H9 (cell line): ENCODE results near the gene ACAA2. TPM values are rescaled to one million over a fixed set of nuclear protein-coding genes. Genes with fewer than 3 reads are reported as not detected.

Experiments
- DNase-seq: peaks from one replicate; pipeline ENCODE4 v3.0.0-alpha.2; 2017
- H2AFZ ChIP-seq: one replicate; pipeline ENCODE4 v1.6.1; 2013; ENCODE audit warnings: mild to moderate bottlenecking, low read length, control low read depth, moderate library complexity
- H2AK5ac ChIP-seq: 2 replicates; pipeline ENCODE4 v1.6.1; 2013; ENCODE audit warnings: low read length, control low read depth, mixed read lengths; ENCODE audit not compliant: insufficient read length
- H2BK120ac ChIP-seq: one replicate; pipeline ENCODE4 v1.6.1; 2013; ENCODE audit warnings: low read depth, mild to moderate bottlenecking, low read length, control low read depth, inconsistent platforms; ENCODE audit not compliant: poor library complexity, severe bottlenecking
- H2BK12ac ChIP-seq: 2 replicates; pipeline ENCODE4 v1.6.1; 2013; ENCODE audit warnings: low read length, control low read depth, mixed read lengths, low read depth; ENCODE audit not compliant: insufficient read length
- H2BK15ac ChIP-seq: 2 replicates; pipeline ENCODE4 v1.6.1; 2013; ENCODE audit warnings: low read depth, low read length, control low read depth
- H2BK20ac ChIP-seq: one replicate; pipeline ENCODE4 v1.6.1; 2013; ENCODE audit warnings: low read depth, mild to moderate bottlenecking, low read length, control low read depth, inconsistent platforms; ENCODE audit not compliant: poor library complexity, severe bottlenecking
- H2BK5ac ChIP-seq: 2 replicates; pipeline ENCODE4 v1.6.1; 2013; ENCODE audit warnings: low read length, control low read depth, mixed read lengths; ENCODE audit not compliant: insufficient read length
- H3K14ac ChIP-seq: 2 replicates; pipeline ENCODE4 v1.6.1; 2013; ENCODE audit warnings: low read length, control low read depth; ENCODE audit not compliant: insufficient read depth
- H3K18ac ChIP-seq: 2 replicates; pipeline ENCODE4 v1.6.1; 2013; ENCODE audit warnings: low read depth, mild to moderate bottlenecking, mixed read lengths, low read length, control low read depth; ENCODE audit not compliant: insufficient read length
- H3K23ac ChIP-seq: 2 replicates; pipeline ENCODE4 v1.6.1; 2013; ENCODE audit warnings: low read length, control low read depth, mixed read lengths, low read depth; ENCODE audit not compliant: insufficient read length
- H3K23me2 ChIP-seq: 2 replicates; pipeline ENCODE4 v1.6.1; 2013; ENCODE audit warnings: low read depth, mild to moderate bottlenecking, mixed read lengths, low read length, control low read depth; ENCODE audit not compliant: insufficient read length, poor library complexity, severe bottlenecking
- H3K27ac ChIP-seq: 2 replicates; pipeline ENCODE4 v1.5.1; 2013; ENCODE audit warnings: low read length, control low read depth, mixed read lengths, low read depth; ENCODE audit not compliant: insufficient read length
- H3K27me3 ChIP-seq: 2 replicates; pipeline ENCODE4 v1.6.1; 2013; ENCODE audit warnings: low read length, control low read depth, inconsistent platforms; ENCODE audit not compliant: insufficient read depth
- H3K4ac ChIP-seq: 2 replicates; pipeline ENCODE4 v1.6.1; 2013; ENCODE audit warnings: low read depth, mild to moderate bottlenecking, control low read depth, inconsistent platforms, low read length, moderate library complexity
- H3K4me1 ChIP-seq: 2 replicates; pipeline ENCODE4 v1.6.1; 2013; ENCODE audit warnings: low read length, control low read depth, inconsistent platforms; ENCODE audit not compliant: insufficient read depth
- H3K4me2 ChIP-seq: 2 replicates; pipeline ENCODE4 v1.6.1; 2013; ENCODE audit warnings: low read length, control low read depth, mixed read lengths; ENCODE audit not compliant: insufficient read length, insufficient read depth
- H3K56ac ChIP-seq: 2 replicates; pipeline ENCODE4 v1.6.1; 2013; ENCODE audit warnings: low read depth, mild to moderate bottlenecking, mixed read lengths, low read length, control low read depth; ENCODE audit not compliant: insufficient read length
- H3K79me1 ChIP-seq: 2 replicates; pipeline ENCODE4 v1.6.1; 2013; ENCODE audit warnings: low read depth, mild to moderate bottlenecking, moderate library complexity, low read length, control low read depth, inconsistent platforms; ENCODE audit not compliant: insufficient read depth, poor library complexity, severe bottlenecking
- H3K79me2 ChIP-seq: 2 replicates; pipeline ENCODE4 v1.6.1; 2013; ENCODE audit warnings: low read length, control low read depth, inconsistent platforms; ENCODE audit not compliant: insufficient read depth
- H3K9ac ChIP-seq: 2 replicates; pipeline ENCODE4 v1.6.1; 2013; ENCODE audit warnings: low read length, control low read depth, mixed read lengths; ENCODE audit not compliant: insufficient read length; ENCODE audit errors: extremely low read depth
- H3K9me3 ChIP-seq: one replicate; pipeline ENCODE4 v1.6.1; 2013; ENCODE audit warnings: low read depth, low read length, inconsistent platforms; ENCODE audit not compliant: control insufficient read depth
- H3T11ph ChIP-seq: one replicate; pipeline ENCODE4 v1.6.1; 2013; ENCODE audit warnings: mild to moderate bottlenecking, low read length, control low read depth, inconsistent platforms
- H4K20me1 ChIP-seq: one replicate; pipeline ENCODE4 v1.6.1; 2013; ENCODE audit not compliant: control insufficient read depth, insufficient read length, insufficient read depth
- H4K5ac ChIP-seq: 2 replicates; pipeline ENCODE4 v1.6.1; 2013; ENCODE audit warnings: low read depth, mild to moderate bottlenecking, mixed read lengths, low read length, control low read depth; ENCODE audit not compliant: insufficient read length
- H4K8ac ChIP-seq: replicated peaks from 2 replicates; pipeline ENCODE4 v1.6.1; 2013; ENCODE audit warnings: low read length, control low read depth, mixed read lengths, low read depth; ENCODE audit not compliant: insufficient read length
- H4K91ac ChIP-seq: 2 replicates; pipeline ENCODE4 v1.6.1; 2013; ENCODE audit warnings: low read depth, mild to moderate bottlenecking, moderate library complexity, mixed read lengths, low read length, control low read depth; ENCODE audit not compliant: insufficient read length
- H3K27ac Mint-ChIP-seq, 3 experiments: 2 replicates in 2 of 3; 3 replicates in 1 of 3; pipeline ENCODE4 v1.8.0; 2020 to 2021; ENCODE audit warnings: mixed read lengths in 3 of 3, mild to moderate bottlenecking in 1 of 3, moderate library complexity in 1 of 3
- H3K27me3 Mint-ChIP-seq: 2 replicates; pipeline ENCODE4 v1.8.0; 2021; ENCODE audit warnings: low read depth, mild to moderate bottlenecking, moderate library complexity, mixed read lengths
- H3K36me3 Mint-ChIP-seq, 3 experiments: 2 replicates in 2 of 3; 3 replicates in 1 of 3; pipeline ENCODE4 v1.8.0; 2020 to 2021; ENCODE audit warnings: low read depth in 3 of 3, mixed read lengths in 3 of 3; ENCODE audit not compliant: insufficient read depth in 1 of 3
- H3K4me1 Mint-ChIP-seq, 2 experiments: 2 replicates each; pipeline ENCODE4 v1.8.0; 2020; ENCODE audit warnings: mixed read lengths in 2 of 2
- H3K4me3 Mint-ChIP-seq, 2 experiments: 2 replicates in 1 of 2; 3 replicates in 1 of 2; pipeline ENCODE4 v1.8.0; 2020 to 2021; ENCODE audit warnings: mild to moderate bottlenecking in 2 of 2, mixed read lengths in 2 of 2, moderate library complexity in 1 of 2
- H3K9me3 Mint-ChIP-seq, 2 experiments: 2 replicates in 1 of 2; 3 replicates in 1 of 2; pipeline ENCODE4 v1.8.0; 2020; ENCODE audit warnings: mild to moderate bottlenecking in 2 of 2, mixed read lengths in 2 of 2, moderate library complexity in 1 of 2
- WGBS: extraction: QIAGEN DNeasy Blood & Tissue Kit; methylation state at CpG from one replicate; pipeline ENCODE4 v1.1.7; 2013; ENCODE audit warnings: missing lambda C conversion rate, low lambda C conversion rate, mixed read lengths; ENCODE audit not compliant: insufficient read length; ENCODE audit errors: extremely low coverage; 5-methylcytosine and 5-hydroxymethylcytosine counted together
- total RNA-seq: library from RNA; stranded (reverse); gene quantifications from 2 replicates; pipeline ENCODE4 v1.2.1, GENCODE V29; 2021
- TF ChIP-seq, protein P1 (sequence below): fragments of 200-600 bp; sonication (generic); conservative IDR thresholded peaks from 3 replicates; pipeline ENCODE4 v1.8.0; 2021; ENCODE audit warnings: antibody characterized with exemption, mild to moderate bottlenecking

The ACAA2 gene
- total RNA-seq, 1 experiment from 2014 or later, result 115 TPM

DNA sequence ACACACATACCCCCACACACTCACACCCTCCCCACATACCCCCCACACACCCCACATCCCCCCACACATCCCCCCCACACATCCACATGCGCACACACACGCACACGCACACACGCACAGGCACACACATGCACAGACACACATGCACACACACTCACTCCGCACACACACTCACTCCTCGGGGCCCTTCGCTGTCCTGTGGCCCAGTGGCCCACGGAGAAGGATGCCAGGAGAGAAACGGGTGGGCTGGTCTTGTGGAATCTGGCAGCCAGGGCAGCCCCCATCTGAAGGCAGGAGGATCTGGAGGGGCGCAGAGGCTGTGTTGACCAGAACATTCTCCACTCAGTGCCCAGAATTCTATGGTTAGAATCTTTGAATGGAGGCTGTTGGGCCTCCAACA, 51.6 kb downstream of the ACAA2 start:
- no peak overlapping the region for H3K27ac Mint-ChIP-seq
- no peaks in the 10 kb centered on the region for H3K23me2 ChIP-seq

More for the DNA sequence above, 51.6 kb downstream of the ACAA2 start:
- no peak overlapping the region for H2BK5ac ChIP-seq
- no peak overlapping the region for H4K91ac ChIP-seq
- no peak overlapping the region for H2BK20ac ChIP-seq
- no peak overlapping the region for H2AK5ac ChIP-seq
- H2BK15ac ChIP-seq, result no peak overlapping the region
- H3K56ac ChIP-seq, result no peak overlapping the region
- H3K9me3 Mint-ChIP-seq, result no peaks in the 10 kb centered on the region; a peak in 1 of 5 replicates
- no peak overlapping the region for H3K4me3 Mint-ChIP-seq
- no peak overlapping the region for H3K27ac ChIP-seq
- H3K18ac ChIP-seq, result no peak overlapping the region
- H3K9ac ChIP-seq, result no peak overlapping the region
- no peak overlapping the region for H4K8ac ChIP-seq
- H3K27me3 ChIP-seq, result no peaks in the 10 kb centered on the region
- no peaks in the 10 kb centered on the region for H3K36me3 Mint-ChIP-seq
- H3K23ac ChIP-seq, result no peak overlapping the region
- H3K9me3 ChIP-seq, result no peaks in the 10 kb centered on the region
- H3K4me1 ChIP-seq, result no peaks in the 10 kb centered on the region; the same call in 1 of the 2 replicates
- no CpG with 5 or more reads among the region's 10 CpGs for WGBS
- no peak overlapping the region for H4K5ac ChIP-seq
- DNase-seq, result no peak
- H2AFZ ChIP-seq, result no peak overlapping the region
- TF ChIP-seq, protein P1, sequence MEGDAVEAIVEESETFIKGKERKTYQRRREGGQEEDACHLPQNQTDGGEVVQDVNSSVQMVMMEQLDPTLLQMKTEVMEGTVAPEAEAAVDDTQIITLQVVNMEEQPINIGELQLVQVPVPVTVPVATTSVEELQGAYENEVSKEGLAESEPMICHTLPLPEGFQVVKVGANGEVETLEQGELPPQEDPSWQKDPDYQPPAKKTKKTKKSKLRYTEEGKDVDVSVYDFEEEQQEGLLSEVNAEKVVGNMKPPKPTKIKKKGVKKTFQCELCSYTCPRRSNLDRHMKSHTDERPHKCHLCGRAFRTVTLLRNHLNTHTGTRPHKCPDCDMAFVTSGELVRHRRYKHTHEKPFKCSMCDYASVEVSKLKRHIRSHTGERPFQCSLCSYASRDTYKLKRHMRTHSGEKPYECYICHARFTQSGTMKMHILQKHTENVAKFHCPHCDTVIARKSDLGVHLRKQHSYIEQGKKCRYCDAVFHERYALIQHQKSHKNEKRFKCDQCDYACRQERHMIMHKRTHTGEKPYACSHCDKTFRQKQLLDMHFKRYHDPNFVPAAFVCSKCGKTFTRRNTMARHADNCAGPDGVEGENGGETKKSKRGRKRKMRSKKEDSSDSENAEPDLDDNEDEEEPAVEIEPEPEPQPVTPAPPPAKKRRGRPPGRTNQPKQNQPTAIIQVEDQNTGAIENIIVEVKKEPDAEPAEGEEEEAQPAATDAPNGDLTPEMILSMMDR, result no peak
- H3K4ac ChIP-seq, result no peak overlapping the region
- peaks cover 17 to 40% of the 10 kb centered on the region in 2 experiments for H3K4me1 Mint-ChIP-seq
- no peaks in the 10 kb centered on the region for H3K79me2 ChIP-seq
- H3K27me3 Mint-ChIP-seq, result peaks cover 2% of the 10 kb centered on the region
- H3K4me2 ChIP-seq, result no peak overlapping the region
- H2BK120ac ChIP-seq, result no peak overlapping the region
- no peak overlapping the region for H3T11ph ChIP-seq
- H4K20me1 ChIP-seq, result no peaks in the 10 kb centered on the region
- H2BK12ac ChIP-seq, result no peak overlapping the region
- H3K79me1 ChIP-seq, result no peaks in the 10 kb centered on the region
- H3K14ac ChIP-seq, result no peak overlapping the region; the same call in 1 of the 2 replicates
